Fibroblast of gingiva (primary cell): ENCODE measurements around the gene CLCN4.

Experiments
- DNase-seq: peaks from one replicate; pipeline ENCODE4 v3.0.0-alpha.2; 2011; ENCODE audit warnings: low read depth

Gene CLCN4

DNA sequence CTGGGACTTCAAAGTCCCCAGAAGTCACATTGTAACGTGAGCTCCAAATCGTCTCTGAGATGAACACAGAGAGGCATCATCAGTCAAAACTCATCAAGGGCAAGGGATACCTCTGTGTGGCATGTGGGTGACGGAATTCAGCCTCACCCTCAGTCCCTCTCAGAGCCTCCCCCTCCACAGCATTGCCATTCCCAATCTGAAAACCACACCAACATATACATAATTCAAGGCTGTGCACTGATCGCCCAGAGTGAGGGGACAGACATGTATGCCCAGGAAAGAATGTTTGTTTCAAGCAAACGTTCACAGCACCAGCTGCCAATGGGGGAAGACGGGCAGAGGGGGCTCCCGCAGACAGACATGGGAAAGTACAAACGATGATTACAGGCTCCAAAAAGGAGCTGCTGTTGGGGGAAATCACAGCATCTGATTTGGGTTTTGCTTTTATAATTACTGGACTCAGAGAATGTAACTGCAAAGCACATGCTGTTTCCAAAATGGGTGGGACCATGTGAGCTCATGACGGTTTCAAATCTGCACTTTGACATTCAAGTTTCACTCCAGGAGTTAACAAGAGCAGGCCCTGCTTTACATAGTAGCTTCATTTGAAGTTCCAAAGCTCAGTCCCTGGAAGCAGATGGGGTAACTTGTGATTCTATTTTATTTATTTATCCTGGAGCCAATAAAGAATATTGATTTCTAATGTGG is 88.3 kb downstream of the CLCN4 start:
- DNase-seq = no peak

DNA sequence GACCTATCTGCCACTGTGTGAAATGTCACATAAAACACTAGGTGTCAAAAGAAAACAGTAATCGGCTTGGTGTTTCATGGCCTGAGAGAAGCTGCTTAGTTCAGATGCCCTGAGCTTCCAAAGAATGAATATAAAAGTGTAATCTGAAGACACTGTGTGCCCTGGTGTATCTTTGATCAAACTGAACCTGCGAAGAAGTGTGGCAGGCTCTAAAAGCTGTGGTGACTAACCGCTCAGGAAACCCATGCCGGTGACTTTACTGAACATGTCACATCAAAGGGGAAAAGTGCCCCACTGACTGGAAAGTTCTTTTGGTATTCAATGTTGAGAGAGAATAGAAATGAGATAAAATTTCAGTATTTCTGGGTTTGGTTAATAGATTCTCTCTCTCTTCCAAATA is 89.1 kb downstream of the CLCN4 start:
- no peak for DNase-seq

DNA sequence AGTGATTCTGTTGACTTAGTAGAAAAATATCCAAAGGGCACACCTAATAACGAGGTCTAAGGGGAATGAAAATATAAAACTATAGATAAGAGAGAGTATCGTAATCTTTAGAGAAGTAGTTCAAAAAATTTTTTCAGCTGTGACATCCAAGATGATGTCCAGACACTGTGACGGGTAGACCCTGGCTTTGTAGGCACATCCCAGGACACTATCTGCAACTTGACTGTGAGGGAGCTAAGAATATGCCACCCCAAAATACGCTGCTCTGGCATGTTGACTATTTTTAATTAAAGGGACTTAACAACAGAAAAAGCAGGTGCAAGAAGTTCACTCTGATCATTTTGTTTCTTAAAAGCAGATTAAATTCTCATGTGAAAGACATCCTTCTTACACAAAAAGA is 89.5 kb downstream of the CLCN4 start:
- no peak for DNase-seq

DNA sequence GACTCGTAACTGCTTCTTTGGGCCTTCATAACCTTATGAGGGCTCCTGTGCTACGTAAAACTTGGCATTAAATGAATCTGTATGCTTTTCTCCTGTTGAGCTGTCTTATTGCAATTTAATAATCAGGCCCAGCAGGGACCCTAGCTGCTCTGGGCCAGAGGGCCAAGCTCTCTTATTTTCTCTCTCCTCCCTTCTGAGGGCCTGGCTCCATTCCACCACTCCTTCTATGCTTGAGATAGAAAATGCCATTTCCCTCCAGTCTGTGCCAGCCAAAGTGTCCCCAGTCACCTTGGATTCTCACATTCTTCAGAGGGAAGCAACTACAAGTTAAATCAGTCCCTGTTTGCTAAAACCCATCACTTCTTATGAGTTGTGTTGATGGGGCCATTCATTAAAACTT is 90.1 kb downstream of the CLCN4 start:
- DNase-seq = no peak

DNA sequence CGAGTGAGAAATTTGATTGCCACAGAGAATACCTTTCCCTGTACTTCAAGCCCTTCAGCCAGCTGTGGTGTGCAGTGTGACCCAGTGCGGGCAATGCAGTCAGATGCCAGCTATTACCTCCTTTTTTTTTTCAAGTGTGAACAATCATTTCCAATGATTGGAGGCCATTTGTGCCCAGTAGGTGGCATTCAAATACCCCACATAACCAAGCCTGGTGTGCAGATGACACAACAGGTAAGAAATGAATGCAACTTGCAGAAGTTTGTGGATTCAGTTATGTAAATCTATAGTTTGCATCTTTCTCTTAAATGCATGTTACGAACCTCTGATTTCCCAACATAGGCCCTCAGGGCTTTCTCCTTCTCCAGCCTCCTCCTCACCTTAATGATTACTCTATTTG is 98.0 kb downstream of the CLCN4 start:
- no peak for DNase-seq

DNA sequence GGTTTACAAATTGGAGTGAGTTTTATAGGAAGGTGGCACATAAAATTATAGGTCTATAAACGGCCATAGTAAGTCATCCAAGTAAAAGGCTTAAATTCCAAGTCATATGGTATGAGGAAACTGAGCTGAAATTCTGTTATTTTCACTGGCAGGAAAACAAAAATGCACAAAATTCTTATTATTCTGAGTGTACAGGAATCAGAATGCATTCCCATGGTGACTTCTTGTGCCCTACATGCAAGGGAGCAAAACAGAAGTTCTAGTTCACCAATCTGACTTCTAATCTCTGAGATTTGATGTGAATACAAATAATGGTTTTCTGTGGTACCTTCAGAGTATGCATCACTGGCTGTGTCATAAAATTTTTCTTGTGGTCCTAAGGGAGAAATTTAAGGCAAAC is 102.9 kb downstream of the CLCN4 start:
- peak; percentile 67 for DNase-seq

DNA sequence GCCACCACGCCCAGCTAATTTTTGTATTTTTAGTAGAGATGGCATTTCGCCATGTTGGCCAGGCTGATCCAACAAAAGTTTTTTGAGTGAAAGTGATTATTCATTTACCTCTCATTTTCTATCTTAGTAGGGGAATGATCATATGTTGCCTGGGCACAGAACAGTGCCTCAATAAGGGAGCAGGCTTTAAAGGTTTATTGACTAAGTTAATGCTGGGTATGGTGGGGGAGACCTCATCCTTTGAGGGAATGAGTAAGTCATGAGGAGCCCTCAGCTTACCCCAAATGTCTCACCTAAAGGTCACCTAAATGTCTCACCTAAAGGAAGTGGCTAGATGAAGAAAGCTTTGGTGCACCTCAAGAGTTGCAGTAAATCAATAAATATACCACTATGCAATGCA is 109.0 kb downstream of the CLCN4 start:
- DNase-seq = no peak

DNA sequence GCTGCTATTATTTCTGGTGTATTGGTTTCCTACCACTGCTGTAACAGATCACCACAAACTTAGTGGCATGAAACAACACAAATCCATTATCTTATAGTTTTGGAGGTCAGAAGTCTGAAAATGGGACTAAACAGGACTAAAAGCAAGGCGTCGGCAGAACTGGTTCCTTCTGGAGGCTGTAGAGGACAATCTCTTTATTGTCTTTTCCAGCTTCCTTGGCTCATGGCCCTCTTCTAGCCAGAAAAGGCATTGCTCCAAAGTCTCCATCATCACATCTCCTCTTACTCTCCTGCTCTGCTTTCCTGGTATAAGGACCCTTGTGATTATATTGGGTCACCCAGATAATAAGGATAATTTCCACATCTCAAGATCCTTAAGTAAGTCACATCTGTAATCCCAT is 121.9 kb downstream of the CLCN4 start:
- DNase-seq = no peak

DNA sequence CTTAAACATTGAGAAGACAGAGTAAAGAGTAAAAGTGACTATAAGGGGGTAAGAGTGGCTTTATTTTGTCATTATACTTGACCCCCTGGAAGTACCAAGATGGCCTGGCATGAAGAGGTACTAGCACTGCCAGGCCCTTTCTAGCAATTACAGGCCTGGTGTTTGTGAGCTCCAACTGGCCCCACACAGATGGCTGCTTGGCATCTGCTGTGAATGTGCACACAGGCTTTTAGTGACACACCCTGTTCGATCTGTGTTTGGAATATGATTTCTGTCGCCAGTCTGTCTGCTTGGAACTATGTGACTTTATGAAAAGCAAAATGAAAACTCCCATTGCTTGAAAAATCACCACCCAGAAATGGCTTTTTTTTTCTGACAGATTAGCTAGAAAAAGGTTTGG is 123.3 kb downstream of the CLCN4 start:
- DNase-seq = no peak

DNA sequence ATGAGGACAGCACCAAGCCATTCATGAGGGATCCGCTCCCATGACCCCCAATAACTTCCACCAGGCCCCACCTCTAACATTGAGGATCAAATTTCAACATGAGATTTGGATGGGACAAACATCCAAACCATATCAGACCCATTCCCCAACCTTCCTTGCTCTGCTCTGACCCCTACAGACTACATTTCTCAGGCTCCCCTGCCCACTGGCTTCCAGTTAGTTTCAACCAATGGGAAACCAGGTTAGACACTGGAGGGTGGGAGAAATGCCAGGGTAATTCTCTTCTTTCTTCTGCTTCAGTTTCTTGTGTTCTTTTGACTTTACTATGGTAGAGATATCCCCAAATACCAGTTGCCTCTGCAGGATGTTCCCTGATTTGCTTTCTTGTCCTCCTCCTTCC is 125.7 kb downstream of the CLCN4 start:
- DNase-seq = no peak

DNA sequence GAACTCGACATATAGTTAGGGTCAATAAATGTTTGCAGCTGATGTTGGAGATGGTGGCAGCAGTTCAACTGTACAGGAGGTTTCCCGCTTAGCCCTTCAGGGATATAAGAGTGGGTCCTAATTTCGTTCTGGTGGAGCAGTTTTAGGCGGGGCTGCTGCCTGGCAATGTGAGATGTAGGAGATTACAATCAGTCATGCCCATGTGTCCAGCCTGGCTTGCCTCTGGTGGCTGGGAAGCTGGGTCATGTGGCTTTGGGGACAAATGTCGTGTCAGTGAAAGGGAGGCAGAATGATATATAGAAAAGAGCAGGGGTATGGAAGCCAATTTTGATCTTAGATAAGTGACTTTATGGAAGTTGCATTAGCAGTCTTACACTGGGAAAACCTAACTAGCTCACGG is 129.4 kb downstream of the CLCN4 start:
- DNase-seq = no peak
